IPS-15b (cell line): Measurements from ENCODE around the gene PIGH.

Experiments
- H3K27me3 ChIP-seq: one replicate; pipeline ENCODE4 v1.6.1; 2013; ENCODE audit warnings: low read length; ENCODE audit not compliant: control insufficient read depth, insufficient read depth
- H3K36me3 ChIP-seq: one replicate; pipeline ENCODE4 v1.6.1; 2013; ENCODE audit warnings: low read length; ENCODE audit not compliant: control insufficient read depth, insufficient read depth
- H3K4me1 ChIP-seq: one replicate; pipeline ENCODE4 v1.6.1; 2013; ENCODE audit warnings: mild to moderate bottlenecking, low read length; ENCODE audit not compliant: control insufficient read depth, insufficient read depth
- H3K4me3 ChIP-seq: one replicate; pipeline ENCODE4 v1.5.1; 2013; ENCODE audit warnings: low read depth, low read length
- H3K9ac ChIP-seq: one replicate; pipeline ENCODE4 v1.6.1; 2013; ENCODE audit warnings: low read depth, mild to moderate bottlenecking, low read length
- H3K9me3 ChIP-seq: one replicate; pipeline ENCODE4 v1.6.1; 2013; ENCODE audit warnings: mild to moderate bottlenecking, low read length; ENCODE audit not compliant: control insufficient read depth, insufficient read depth

Gene PIGH

GRCh38 chr14:67559639-67560038 lies 40.4 kb downstream of the PIGH start:
- H3K4me1 ChIP-seq, result no peaks in the 10 kb centered on the region
- peaks cover 4% of the 10 kb centered on the region for H3K36me3 ChIP-seq
- no peaks in the 10 kb centered on the region for H3K27me3 ChIP-seq
- no peak overlapping the region for H3K4me3 ChIP-seq
- H3K9me3 ChIP-seq, result no peaks in the 10 kb centered on the region
- H3K9ac ChIP-seq, result peak overlapping the region; percentile 47

GRCh38 chr14:67557656-67558055 lies 42.4 kb downstream of the PIGH start:
- Histone ChIP-seq H3K4me1 (no peaks in the 10 kb centered on the region), H3K4me3 (no peak overlapping the region), H3K36me3 (peaks cover 4% of the 10 kb centered on the region), H3K27me3 (no peaks in the 10 kb centered on the region), H3K9me3 (no peaks in the 10 kb centered on the region), H3K9ac (no peak overlapping the region)

- Histone ChIP-seq H3K4me1 (no peaks in the 10 kb centered on the region), H3K9me3 (no peaks in the 10 kb centered on the region), H3K9ac (no peak overlapping the region), H3K27me3 (no peaks in the 10 kb centered on the region), H3K36me3 (peaks cover 4% of the 10 kb centered on the region), H3K4me3 (no peak overlapping the region)
Observed at GRCh38 chr14:67557118-67557517, 43.0 kb downstream of the PIGH start.

GRCh38 chr14:67556671-67557070 lies 43.4 kb downstream of the PIGH start:
- H3K4me1 ChIP-seq, result no peaks in the 10 kb centered on the region

GRCh38 chr14:67555518-67556090 lies 44.5 kb downstream of the PIGH start:
- Histone ChIP-seq H3K27me3 (no peaks in the 10 kb centered on the region), H3K9me3 (no peaks in the 10 kb centered on the region), H3K4me3 (no peak overlapping the region), H3K9ac (no peak overlapping the region), H3K4me1 (no peaks in the 10 kb centered on the region), H3K36me3 (no peaks in the 10 kb centered on the region)

More at GRCh38 chr14:67556671-67557070, 43.4 kb downstream of the PIGH start:
- Histone ChIP-seq H3K9me3 (no peaks in the 10 kb centered on the region), H3K36me3 (peaks cover 4% of the 10 kb centered on the region), H3K27me3 (no peaks in the 10 kb centered on the region), H3K4me3 (no peak overlapping the region), H3K9ac (no peak overlapping the region)

- H3K36me3 ChIP-seq, result no peaks in the 10 kb centered on the region
- H3K9me3 ChIP-seq, result no peaks in the 10 kb centered on the region
- no peaks in the 10 kb centered on the region for H3K4me1 ChIP-seq
- H3K9ac ChIP-seq, result no peak overlapping the region
- no peak overlapping the region for H3K4me3 ChIP-seq
- no peaks in the 10 kb centered on the region for H3K27me3 ChIP-seq
Observed at GRCh38 chr14:67554341-67554740, 45.7 kb downstream of the PIGH start.

- Histone ChIP-seq H3K9me3 (no peaks in the 10 kb centered on the region), H3K27me3 (no peaks in the 10 kb centered on the region), H3K36me3 (no peaks in the 10 kb centered on the region), H3K4me1 (no peaks in the 10 kb centered on the region), H3K9ac (no peak overlapping the region), H3K4me3 (no peak overlapping the region)
Observed at GRCh38 chr14:67553547-67553946, 46.5 kb downstream of the PIGH start.

- Histone ChIP-seq H3K27me3 (no peaks in the 10 kb centered on the region), H3K36me3 (no peaks in the 10 kb centered on the region), H3K9me3 (no peaks in the 10 kb centered on the region), H3K9ac (no peak overlapping the region), H3K4me1 (no peaks in the 10 kb centered on the region), H3K4me3 (no peak overlapping the region)
Observed at GRCh38 chr14:67551940-67552339, 48.1 kb downstream of the PIGH start.

- Histone ChIP-seq H3K4me3 (no peak overlapping the region), H3K36me3 (no peaks in the 10 kb centered on the region), H3K9ac (no peak overlapping the region), H3K27me3 (no peaks in the 10 kb centered on the region), H3K9me3 (no peaks in the 10 kb centered on the region), H3K4me1 (no peaks in the 10 kb centered on the region)
Observed at GRCh38 chr14:67551123-67551522, 48.9 kb downstream of the PIGH start.

GRCh38 chr14:67549734-67550133 lies 50.3 kb downstream of the PIGH start:
- H3K9me3 ChIP-seq, result no peaks in the 10 kb centered on the region
- no peaks in the 10 kb centered on the region for H3K27me3 ChIP-seq
- H3K4me1 ChIP-seq, result no peaks in the 10 kb centered on the region
- H3K9ac ChIP-seq, result no peak overlapping the region
- H3K4me3 ChIP-seq, result no peak overlapping the region
- H3K36me3 ChIP-seq, result no peaks in the 10 kb centered on the region

GRCh38 chr14:67547224-67547780 lies 52.8 kb downstream of the PIGH start:
- H3K9ac ChIP-seq, result no peak overlapping the region
- H3K36me3 ChIP-seq, result no peaks in the 10 kb centered on the region
- no peaks in the 10 kb centered on the region for H3K27me3 ChIP-seq
- no peak overlapping the region for H3K4me3 ChIP-seq
- H3K9me3 ChIP-seq, result no peaks in the 10 kb centered on the region
- H3K4me1 ChIP-seq, result no peaks in the 10 kb centered on the region

- Histone ChIP-seq H3K36me3 (no peaks in the 10 kb centered on the region), H3K9me3 (no peaks in the 10 kb centered on the region), H3K4me3 (no peak overlapping the region), H3K27me3 (no peaks in the 10 kb centered on the region), H3K9ac (no peak overlapping the region), H3K4me1 (peaks cover 4% of the 10 kb centered on the region)
Observed at GRCh38 chr14:67544590-67544989, 55.5 kb downstream of the PIGH start.
